CD4-positive, alpha-beta T cell treated with Interleukin-17A for 1 hour (primary cell): ENCODE data around the gene NT5DC4.

Experiments
- DNase-seq: peaks from one replicate; pipeline ENCODE4 v3.0.0-alpha.2; 2020

NT5DC4 gene

DNA sequence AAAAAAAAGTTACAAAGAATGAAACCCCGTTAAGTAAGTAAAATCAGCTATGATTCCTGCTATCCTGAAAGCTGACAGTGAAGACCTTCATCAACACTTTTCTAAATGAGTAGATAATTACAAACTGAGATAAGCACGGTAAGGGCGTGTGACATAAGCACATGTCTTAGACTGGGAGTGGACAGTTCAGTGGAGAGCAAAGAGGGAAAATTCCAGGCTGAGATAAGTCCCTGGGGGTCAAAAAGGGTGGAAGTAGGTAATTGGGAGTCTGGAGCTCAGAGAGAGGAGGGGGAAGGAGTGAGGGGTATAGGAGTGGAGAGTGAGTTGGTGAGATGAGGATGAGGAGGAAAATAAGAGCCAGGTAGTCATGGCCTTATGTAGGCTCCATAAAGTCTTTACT is 67.8 kb downstream of the NT5DC4 start:
- DNase-seq: no peak
